Endodermal cell (in vitro differentiated cells): ENCODE data around the gene ZC3H15. TPM values are rescaled to one million over a fixed set of nuclear protein-coding genes. Genes with fewer than 3 reads are reported as not detected.

Source experiments
- DNase-seq: peaks from one replicate; pipeline ENCODE4 v3.0.0-alpha.2; 2017
- H3K27ac ChIP-seq: 2 replicates; pipeline ENCODE4 v1.5.1; 2013; ENCODE audit warnings: mild to moderate bottlenecking, low read depth, low read length, moderate library complexity
- H3K27me3 ChIP-seq: 2 replicates; pipeline ENCODE4 v1.6.1; 2013; ENCODE audit warnings: mild to moderate bottlenecking, low read length, moderate library complexity; ENCODE audit not compliant: insufficient read depth, control insufficient read depth, poor library complexity, severe bottlenecking
- H3K36me3 ChIP-seq: 2 replicates; pipeline ENCODE4 v1.7.0; 2013; ENCODE audit warnings: mild to moderate bottlenecking, low read length, moderate library complexity; ENCODE audit not compliant: control insufficient read depth, insufficient read depth
- H3K4me1 ChIP-seq: one replicate; pipeline ENCODE4 v1.7.0; 2013; ENCODE audit warnings: low read length; ENCODE audit not compliant: control insufficient read depth, insufficient read depth
- H3K4me3 ChIP-seq: 2 replicates; pipeline ENCODE4 v1.5.1; 2013; ENCODE audit warnings: mild to moderate bottlenecking, low read length, moderate library complexity
- H3K9ac ChIP-seq: 2 replicates; pipeline ENCODE4 v1.6.1; 2013; ENCODE audit warnings: mild to moderate bottlenecking, low read length, moderate library complexity; ENCODE audit not compliant: poor library complexity, severe bottlenecking; ENCODE audit errors: extremely low read depth
- H3K9me3 ChIP-seq: 2 replicates; pipeline ENCODE4 v1.6.1; 2013; ENCODE audit warnings: mild to moderate bottlenecking, low read length, moderate library complexity; ENCODE audit not compliant: control insufficient read depth
- H3K27ac Mint-ChIP-seq: 2 replicates; pipeline ENCODE4 v1.8.0; 2020; ENCODE audit warnings: mixed read lengths
- H3K27me3 Mint-ChIP-seq: 2 replicates; pipeline ENCODE4 v1.8.0; 2021; ENCODE audit warnings: mild to moderate bottlenecking, mixed read lengths; ENCODE audit not compliant: insufficient read depth
- H3K36me3 Mint-ChIP-seq: 2 replicates; pipeline ENCODE4 v1.8.0; 2020; ENCODE audit warnings: low read depth, mixed read lengths
- H3K4me1 Mint-ChIP-seq: 2 replicates; pipeline ENCODE4 v1.8.0; 2020; ENCODE audit warnings: mixed read lengths
- H3K4me3 Mint-ChIP-seq: 2 replicates; pipeline ENCODE4 v1.8.0; 2020; ENCODE audit warnings: mild to moderate bottlenecking, moderate library complexity, mixed read lengths
- H3K9me3 Mint-ChIP-seq: 2 replicates; pipeline ENCODE4 v1.8.0; 2020; ENCODE audit warnings: mild to moderate bottlenecking, mixed read lengths
- WGBS, 2 experiments: methylation state at CpG; one replicate each; pipeline versions ENCODE4 v1.1.5 to v1.1.7; 2013; ENCODE audit warnings: missing lambda C conversion rate in 2 of 2, mixed read lengths in 1 of 2; ENCODE audit not compliant: insufficient coverage in 1 of 2, insufficient read length in 1 of 2; 5-methylcytosine and 5-hydroxymethylcytosine counted together
- total RNA-seq, 2 donors: library from RNA; stranded (reverse); fragmentation: NEBNext Ultra II Directional in 1 of 2; extraction: Animal tissue kit (Norgen Biotek cat#: 25700) in 1 of 2; gene quantifications; 2 replicates in 1 of 2; 3 replicates in 1 of 2; pipeline ENCODE4 v1.2.1, GENCODE V29; 2021
- TF ChIP-seq, protein P1 (sequence below): fragments of 200-600 bp; sonication (generic); conservative IDR thresholded peaks from 2 replicates; pipeline ENCODE4 v1.5.0; 2021; ENCODE audit warnings: antibody characterized with exemption, mild to moderate bottlenecking

ZC3H15 gene
- total RNA-seq, 2 donors from 2014 or later = 54.6 to 59.3 TPM

- H3K27me3 Mint-ChIP-seq = no peaks in the 10 kb centered on the region
- no peaks in the 10 kb centered on the region for H3K9me3 ChIP-seq
Observed at GRCh38 chr2:186496401-186496800, 10.3 kb downstream of the ZC3H15 start.

DNA sequence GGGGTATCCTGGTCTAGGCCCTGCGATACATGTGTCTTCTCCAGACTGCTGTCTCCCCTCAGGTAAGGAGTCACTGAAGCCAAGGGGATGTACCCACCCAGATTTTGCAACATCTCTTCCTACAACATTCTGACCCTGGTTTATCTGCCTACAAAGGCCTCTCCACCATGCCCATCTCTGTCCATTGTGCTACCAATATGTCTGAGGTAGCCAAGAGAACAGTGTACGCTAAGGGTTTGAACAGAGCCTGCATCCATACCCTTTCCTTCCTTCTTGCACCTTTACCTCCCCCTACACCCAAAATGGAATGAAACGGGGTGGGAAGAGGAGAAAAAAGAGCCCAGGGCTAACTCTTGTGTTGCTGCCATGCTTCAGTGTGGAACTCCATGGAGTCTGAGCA is 11.9 kb downstream of the ZC3H15 start:
- 93 to 100% methylated on average over 2 to 3 of the region's 3 CpGs for WGBS, 2 experiments
- TF ChIP-seq, protein P1, sequence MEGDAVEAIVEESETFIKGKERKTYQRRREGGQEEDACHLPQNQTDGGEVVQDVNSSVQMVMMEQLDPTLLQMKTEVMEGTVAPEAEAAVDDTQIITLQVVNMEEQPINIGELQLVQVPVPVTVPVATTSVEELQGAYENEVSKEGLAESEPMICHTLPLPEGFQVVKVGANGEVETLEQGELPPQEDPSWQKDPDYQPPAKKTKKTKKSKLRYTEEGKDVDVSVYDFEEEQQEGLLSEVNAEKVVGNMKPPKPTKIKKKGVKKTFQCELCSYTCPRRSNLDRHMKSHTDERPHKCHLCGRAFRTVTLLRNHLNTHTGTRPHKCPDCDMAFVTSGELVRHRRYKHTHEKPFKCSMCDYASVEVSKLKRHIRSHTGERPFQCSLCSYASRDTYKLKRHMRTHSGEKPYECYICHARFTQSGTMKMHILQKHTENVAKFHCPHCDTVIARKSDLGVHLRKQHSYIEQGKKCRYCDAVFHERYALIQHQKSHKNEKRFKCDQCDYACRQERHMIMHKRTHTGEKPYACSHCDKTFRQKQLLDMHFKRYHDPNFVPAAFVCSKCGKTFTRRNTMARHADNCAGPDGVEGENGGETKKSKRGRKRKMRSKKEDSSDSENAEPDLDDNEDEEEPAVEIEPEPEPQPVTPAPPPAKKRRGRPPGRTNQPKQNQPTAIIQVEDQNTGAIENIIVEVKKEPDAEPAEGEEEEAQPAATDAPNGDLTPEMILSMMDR = no peak
- no peak overlapping the region for H3K4me3 Mint-ChIP-seq
- no peaks in the 10 kb centered on the region for H3K27me3 ChIP-seq
- no peaks in the 10 kb centered on the region for H3K9me3 ChIP-seq
- peak overlapping the region; percentile 41 for H3K27ac Mint-ChIP-seq
- no peaks in the 10 kb centered on the region for H3K9me3 Mint-ChIP-seq
- no peak overlapping the region for H3K27ac ChIP-seq
- peaks cover 51% of the 10 kb centered on the region for H3K36me3 Mint-ChIP-seq
- no peaks in the 10 kb centered on the region for H3K4me1 ChIP-seq
- peaks cover under 1% of the 10 kb centered on the region for H3K4me1 Mint-ChIP-seq
- H3K27me3 Mint-ChIP-seq = no peaks in the 10 kb centered on the region
- no peak overlapping the region for H3K4me3 ChIP-seq
- H3K36me3 ChIP-seq = peaks cover 83% of the 10 kb centered on the region
- no peak overlapping the region for H3K9ac ChIP-seq
- no peak for DNase-seq

More at GRCh38 chr2:186496401-186496800, 10.3 kb downstream of the ZC3H15 start:
- no peaks in the 10 kb centered on the region for H3K9me3 Mint-ChIP-seq
- Histone ChIP-seq H3K4me3 (no peak overlapping the region), H3K27me3 (no peaks in the 10 kb centered on the region), H3K4me1 (peaks cover 2% of the 10 kb centered on the region), H3K27ac (no peak overlapping the region), H3K9ac (no peak overlapping the region), H3K36me3 (peaks cover 68% of the 10 kb centered on the region)
- no peak for DNase-seq
- H3K4me3 Mint-ChIP-seq = no peak overlapping the region
- TF ChIP-seq, protein P1 = no peak
- peaks cover 11% of the 10 kb centered on the region for H3K4me1 Mint-ChIP-seq
- WGBS, 2 experiments = 89 to 94% methylated on average over 5 to 7 of the region's 7 CpGs
- peaks cover 44% of the 10 kb centered on the region for H3K36me3 Mint-ChIP-seq
- no peak overlapping the region for H3K27ac Mint-ChIP-seq

- Histone ChIP-seq H3K27ac (no peak overlapping the region), H3K9me3 (no peaks in the 10 kb centered on the region), H3K4me3 (no peak overlapping the region), H3K27me3 (no peaks in the 10 kb centered on the region), H3K4me1 (no peaks in the 10 kb centered on the region), H3K36me3 (peaks cover 85% of the 10 kb centered on the region), H3K9ac (no peak overlapping the region)
- H3K27ac Mint-ChIP-seq = no peak overlapping the region
- DNase-seq = no peak
- peaks cover 53% of the 10 kb centered on the region for H3K36me3 Mint-ChIP-seq
- WGBS, 2 experiments = 94 to 100% methylated on average over 1 of the region's 1 CpG
- no peaks in the 10 kb centered on the region for H3K4me1 Mint-ChIP-seq
- no peaks in the 10 kb centered on the region for H3K9me3 Mint-ChIP-seq
- no peak overlapping the region for H3K4me3 Mint-ChIP-seq
- TF ChIP-seq, protein P1 = no peak
- no peaks in the 10 kb centered on the region for H3K27me3 Mint-ChIP-seq
Observed at GRCh38 chr2:186498834-186499233, 12.8 kb downstream of the ZC3H15 start.
